Measurements from ENCODE around the gene BCDIN3D.
A peak's percentile ranks its signal among the peaks of the same experiment; 100 is the strongest.

BCDIN3D gene

DNA sequence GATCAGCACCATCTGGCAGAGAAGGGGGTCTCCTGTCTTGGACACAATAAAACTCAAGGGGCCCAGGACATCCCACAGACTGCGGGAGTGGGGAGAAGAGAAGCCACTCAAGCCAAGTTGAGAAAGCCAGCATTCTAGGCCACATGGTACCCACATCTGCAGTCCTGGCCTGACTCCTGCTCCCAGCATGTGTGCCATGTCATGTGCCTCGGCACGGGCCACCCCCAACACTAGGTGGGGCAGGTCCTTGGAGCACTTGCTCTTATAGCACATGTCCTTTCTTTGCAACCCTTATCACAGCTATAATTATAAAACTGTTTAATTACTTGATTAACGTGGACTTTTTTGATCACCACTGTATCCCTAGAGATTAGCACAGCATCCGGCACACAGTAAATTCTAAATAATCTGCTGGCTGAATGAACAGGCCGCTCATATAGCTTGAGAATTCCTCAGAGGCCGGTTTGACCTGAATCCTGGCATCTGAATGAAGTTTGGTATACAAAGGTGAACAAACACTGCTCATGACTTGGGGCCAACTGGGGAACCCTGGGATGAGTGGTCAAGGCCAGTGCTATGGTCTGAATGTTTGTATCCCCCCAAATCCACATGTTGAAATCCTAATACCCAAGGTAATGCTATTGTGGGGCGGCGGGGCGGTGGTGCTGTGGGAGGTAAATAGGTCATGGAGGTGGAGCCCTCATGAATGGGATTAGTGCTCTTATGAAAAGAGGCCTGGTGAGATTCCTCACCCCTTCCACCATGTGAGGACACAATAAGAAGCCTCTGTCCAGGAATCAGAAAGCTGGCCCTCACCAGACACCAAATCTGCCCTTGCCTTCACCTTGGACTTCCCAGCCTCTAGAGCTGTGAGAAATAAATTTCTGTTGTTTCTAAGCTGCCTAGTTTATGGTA is 21.3 kb downstream of the BCDIN3D start:
- no peak for TF ChIP-seq CTCF (conservative IDR thresholded peaks at IDR 0.05; ENCODE audit: control insufficient read depth, insufficient read depth, low read depth, low read length)
- H3K4me3 ChIP-seq (ENCODE audit: control insufficient read depth, low read depth, low read length): no peak overlapping the region
- DNase-seq (ENCODE audit: low read depth): no peak

GRCh38 chr12:49819786-49820185 is 23.1 kb downstream of the BCDIN3D start:
- TF ChIP-seq CTCF (conservative IDR thresholded peaks at IDR 0.05; ENCODE audit: control insufficient read depth, insufficient read depth, low read depth, low read length): no peak
- peak; percentile 29 for DNase-seq (ENCODE audit: low read depth)
- H3K4me3 ChIP-seq (ENCODE audit: control insufficient read depth, low read depth, low read length): no peak overlapping the region

GRCh38 chr12:49818241-49818895 is 24.5 kb downstream of the BCDIN3D start:
- DNase-seq (ENCODE audit: low read depth): peak; percentile 23
- no peak for TF ChIP-seq CTCF (conservative IDR thresholded peaks at IDR 0.05; ENCODE audit: control insufficient read depth, insufficient read depth, low read depth, low read length)
- no peak overlapping the region for H3K4me3 ChIP-seq (ENCODE audit: control insufficient read depth, low read depth, low read length)

GRCh38 chr12:49813131-49813530 is 29.8 kb downstream of the BCDIN3D start:
- H3K4me3 ChIP-seq (ENCODE audit: control insufficient read depth, low read depth, low read length): no peak overlapping the region
- no peak for TF ChIP-seq CTCF (conservative IDR thresholded peaks at IDR 0.05; ENCODE audit: control insufficient read depth, insufficient read depth, low read depth, low read length)
- peak; percentile 30 for DNase-seq (ENCODE audit: low read depth)

- no peak for TF ChIP-seq CTCF (conservative IDR thresholded peaks at IDR 0.05; ENCODE audit: control insufficient read depth, insufficient read depth, low read depth, low read length)
- DNase-seq (ENCODE audit: low read depth): no peak
- H3K4me3 ChIP-seq (ENCODE audit: control insufficient read depth, low read depth, low read length): no peak overlapping the region
Observed at GRCh38 chr12:49811961-49812401, 30.9 kb downstream of the BCDIN3D start.

DNA sequence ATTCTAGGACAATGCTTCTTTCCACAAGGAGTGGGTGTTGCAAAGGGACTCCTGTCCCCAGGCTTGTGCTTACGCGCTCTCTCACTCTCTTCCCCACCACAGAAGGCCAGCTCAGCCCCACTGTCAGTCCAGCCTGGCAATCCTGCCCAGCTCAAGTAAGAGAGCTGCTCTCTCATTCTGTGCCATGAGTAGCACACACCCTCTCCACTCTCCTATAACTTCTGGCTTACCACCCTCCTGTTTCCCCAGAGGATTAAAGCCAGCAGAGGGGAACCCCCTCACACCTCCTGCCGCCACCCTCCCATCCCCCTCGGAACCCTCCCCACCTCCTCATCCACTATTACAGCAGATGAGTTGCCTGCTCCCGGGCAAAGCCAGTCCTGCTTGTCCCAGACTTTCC is 31.8 kb downstream of the BCDIN3D start:
- TF ChIP-seq CTCF (conservative IDR thresholded peaks at IDR 0.05; ENCODE audit: control insufficient read depth, insufficient read depth, low read depth, low read length): no peak

More for the DNA sequence above, 31.8 kb downstream of the BCDIN3D start:
- no peak for DNase-seq (ENCODE audit: low read depth)
- H3K4me3 ChIP-seq (ENCODE audit: control insufficient read depth, low read depth, low read length): no peak overlapping the region

Measured in fibroblast of mammary gland (primary cell).